ENCODE data around the gene FBH1. TPM values are rescaled to one million over a fixed set of nuclear protein-coding genes. Genes with fewer than 3 reads are reported as not detected.

FBH1 gene
- total and polyA plus RNA-seq, 10 of the 15 experiments (the other 5 are each of a cell fraction or from before 2014, with no cell fraction given) = 6.1 to 67.6 (median 47.2) TPM

DNA sequence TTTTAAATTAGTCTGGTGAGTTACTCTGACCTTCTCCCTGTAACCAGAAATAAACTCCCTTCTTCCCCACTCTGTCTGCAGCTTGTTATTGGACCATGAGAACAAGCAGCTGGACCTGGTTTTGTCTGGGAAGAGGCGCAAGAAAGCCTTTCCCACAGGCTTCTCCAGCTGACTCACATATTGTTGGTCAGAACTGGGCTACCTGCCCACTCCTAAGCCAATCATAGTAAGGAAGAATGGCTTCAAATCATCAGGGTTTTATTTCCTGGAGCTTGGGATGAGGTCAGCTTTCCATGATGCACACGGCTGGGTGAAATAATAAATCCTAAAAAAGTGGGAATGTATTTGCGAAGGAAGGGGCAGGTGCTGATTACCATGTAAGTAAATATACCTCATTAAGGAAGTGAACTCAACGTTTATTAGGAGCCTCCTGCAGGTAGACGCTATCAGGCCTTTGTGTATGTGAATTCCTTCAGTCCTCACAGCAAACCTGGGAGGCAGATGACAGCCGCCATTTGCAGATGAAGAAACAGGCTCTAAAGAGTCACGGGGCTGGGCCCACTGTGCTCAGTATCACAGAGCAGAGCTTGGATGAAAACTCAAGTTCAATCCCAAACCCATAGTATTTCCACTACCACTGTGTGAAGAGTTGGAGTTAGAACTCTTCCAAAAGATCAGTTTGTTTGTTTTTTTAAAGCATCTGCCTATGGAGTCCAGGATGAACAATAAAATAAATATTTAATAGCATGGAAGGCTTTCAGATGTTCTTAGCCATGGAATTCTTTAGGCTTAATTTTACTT is 54.5 kb downstream of the FBH1 start:
- H3K4me2 ChIP-seq (ENCODE audit: control insufficient read depth, insufficient read depth) = no peak overlapping the region
- SMC1A ChIA-PET (ENCODE audit: uncharacterized antibody, unreplicated experiment) = no interaction called here
- RAD21 ChIA-PET (ENCODE audit: unreplicated experiment) = interaction anchor here (0.5 to 1.5 kb wide), 2 partner anchors 8 to 53 kb away, joined by 3 read pairs; no protein-coding TSS in a partner anchor
- intact Hi-C loops (cut with micrococcal nuclease; ENCODE audit: unreplicated experiment) (no loop called here), in situ Hi-C loops (cut with MboI) (no loop called here)
- POLR2A ChIA-PET = no interaction called here
- FAIRE-seq (no peak), DNase-seq (ENCODE audit: low read depth, low spot score) (no peak), ATAC-seq (no peak)
- H3K79me2 ChIP-seq (ENCODE audit: control insufficient read depth, insufficient read depth, low read length) = no peaks in the 10 kb centered on the region
- H3K9me3 ChIP-seq (replicated peaks; ENCODE audit: control insufficient read depth, insufficient read depth, low read length) = no peaks in the 10 kb centered on the region; the same call in 1 of the 3 replicates
- no peak overlapping the region for H3K27ac ChIP-seq (ENCODE audit: control insufficient read depth, insufficient read depth)
- CTCF ChIA-PET = interaction anchor here (1.3 kb wide), 1 partner anchor 16 kb away, joined by 3 read pairs; no protein-coding TSS in a partner anchor
- no peak overlapping the region for H3K9ac ChIP-seq (ENCODE audit: control insufficient read depth, insufficient read depth, low read length)
- TF ChIP-seq, protein P1, sequence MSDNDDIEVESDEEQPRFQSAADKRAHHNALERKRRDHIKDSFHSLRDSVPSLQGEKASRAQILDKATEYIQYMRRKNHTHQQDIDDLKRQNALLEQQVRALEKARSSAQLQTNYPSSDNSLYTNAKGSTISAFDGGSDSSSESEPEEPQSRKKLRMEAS (IDR thresholded peaks at IDR 0.05; ENCODE audit: low read depth, low read length) = no peak
- TF ChIP-seq, protein P2, sequence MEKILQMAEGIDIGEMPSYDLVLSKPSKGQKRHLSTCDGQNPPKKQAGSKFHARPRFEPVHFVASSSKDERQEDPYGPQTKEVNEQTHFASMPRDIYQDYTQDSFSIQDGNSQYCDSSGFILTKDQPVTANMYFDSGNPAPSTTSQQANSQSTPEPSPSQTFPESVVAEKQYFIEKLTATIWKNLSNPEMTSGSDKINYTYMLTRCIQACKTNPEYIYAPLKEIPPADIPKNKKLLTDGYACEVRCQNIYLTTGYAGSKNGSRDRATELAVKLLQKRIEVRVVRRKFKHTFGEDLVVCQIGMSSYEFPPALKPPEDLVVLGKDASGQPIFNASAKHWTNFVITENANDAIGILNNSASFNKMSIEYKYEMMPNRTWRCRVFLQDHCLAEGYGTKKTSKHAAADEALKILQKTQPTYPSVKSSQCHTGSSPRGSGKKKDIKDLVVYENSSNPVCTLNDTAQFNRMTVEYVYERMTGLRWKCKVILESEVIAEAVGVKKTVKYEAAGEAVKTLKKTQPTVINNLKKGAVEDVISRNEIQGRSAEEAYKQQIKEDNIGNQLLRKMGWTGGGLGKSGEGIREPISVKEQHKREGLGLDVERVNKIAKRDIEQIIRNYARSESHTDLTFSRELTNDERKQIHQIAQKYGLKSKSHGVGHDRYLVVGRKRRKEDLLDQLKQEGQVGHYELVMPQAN (conservative IDR thresholded peaks at IDR 0.05) = no peak
- TF ChIP-seq ZNF217 (IDR thresholded peaks at IDR 0.05) (no peak), ZNF274 (IDR thresholded peaks at IDR 0.05; ENCODE audit: insufficient read depth, insufficient read length) (no peak), RB1 (IDR thresholded peaks at IDR 0.05; ENCODE audit: borderline replicate concordance) (no peak), MYB (IDR thresholded peaks at IDR 0.05; ENCODE audit: borderline replicate concordance, low read depth, low read length) (no peak), ZSCAN29 (IDR thresholded peaks at IDR 0.05) (no peak), REST (IDR thresholded peaks at IDR 0.05; ENCODE audit: low read depth, low read length) (no peak), CEBPZ (IDR thresholded peaks at IDR 0.05; ENCODE audit: low read depth, low read length) (no peak), STAT3 (IDR thresholded peaks at IDR 0.05; ENCODE audit: low read depth, low read length) (no peak), PBX3 (IDR thresholded peaks at IDR 0.05; ENCODE audit: insufficient replicate concordance, low read depth, low read length) (no peak)
- H2AFZ ChIP-seq (ENCODE audit: control insufficient read depth, low read depth, low read length) = no peak overlapping the region
- H3K4me3 ChIP-seq = no peak overlapping the region
- no peaks in the 10 kb centered on the region for H4K20me1 ChIP-seq (ENCODE audit: control insufficient read depth, insufficient read depth)
- no peaks in the 10 kb centered on the region for H3K27me3 ChIP-seq (replicated peaks in 1 of 2; ENCODE audit: control insufficient read depth in 2 of 2, insufficient read depth in 2 of 2, low read length in 1 of 2)
- WGBS (ENCODE audit: insufficient coverage, insufficient replicate concordance, low lambda C conversion rate, missing lambda C conversion rate) = 79% methylated on average over 7 of the region's 7 CpGs
- no TSS peak for BruUV-seq (replicated peaks)
- H3K36me3 ChIP-seq (ENCODE audit: control insufficient read depth in 2 of 2, insufficient read depth in 2 of 2, low read length in 1 of 2) = no peaks in the 10 kb centered on the region
- H3K4me1 ChIP-seq (ENCODE audit: control insufficient read depth, insufficient read depth, low read length) = no peaks in the 10 kb centered on the region

Measured in GM12878 (cell line).